DND-41 (cell line): Measurements from ENCODE around the gene PERM1.

Source experiments
- CTCF ChIP-seq: IDR thresholded peaks from 2 replicates; pipeline ENCODE4 v1.5.1; 2012; ENCODE audit warnings: borderline replicate concordance, low read length, moderate library complexity, mild to moderate bottlenecking; ENCODE audit not compliant: poor library complexity, severe bottlenecking; ENCODE audit errors: extremely low read depth
- EZH2 ChIP-seq: IDR thresholded peaks from 3 replicates; pipeline ENCODE4 v1.6.1; 2012; ENCODE audit warnings: borderline replicate concordance, low read depth, mild to moderate bottlenecking, moderate library complexity, low read length, inconsistent platforms; ENCODE audit not compliant: severe bottlenecking

- TF ChIP-seq CTCF (no peak), EZH2 (no peak)
Measured at GRCh38 chr1:1020000-1020404, 38.1 kb upstream of the PERM1 start, which contains the start of gene AGRN.
